ENCODE results near the gene NPPB.

NPPB gene

DNA sequence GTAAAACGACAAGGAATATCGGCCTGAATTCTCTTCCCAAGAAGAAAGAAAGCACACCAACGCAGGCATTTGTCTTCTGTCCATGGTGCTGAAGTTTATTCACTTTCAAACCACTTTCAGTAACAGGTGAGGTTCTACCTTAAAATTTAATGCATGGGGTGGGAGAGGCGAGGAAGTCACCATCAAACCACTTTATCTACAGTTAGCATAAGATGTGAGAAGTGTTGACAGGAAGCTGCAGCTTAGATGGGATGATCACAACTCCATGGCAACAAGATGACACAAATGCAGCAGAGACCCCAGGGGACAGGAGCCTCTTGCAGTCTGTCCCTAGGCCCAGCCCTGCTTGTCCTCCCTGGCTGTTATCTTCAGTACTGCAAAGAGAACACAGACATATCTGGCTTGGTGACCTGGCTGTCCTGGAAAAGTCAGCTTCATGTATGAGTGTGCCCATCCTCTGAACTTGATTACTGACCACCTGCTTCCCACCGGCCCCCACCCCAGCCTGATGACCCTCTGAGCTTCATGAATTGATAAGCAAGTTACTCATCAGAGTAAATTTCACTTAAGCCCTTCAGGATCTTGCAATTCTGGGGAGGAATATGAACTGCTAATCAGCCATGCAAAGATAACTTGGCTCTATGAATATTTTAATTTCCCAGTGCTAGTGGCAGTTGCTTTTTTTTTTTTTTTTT lies 13.0 kb downstream of the NPPB start:
- no peaks in the 10 kb centered on the region for H3K27me3 ChIP-seq (ENCODE audit: control insufficient read depth in 1 of 2, insufficient read depth in 2 of 2, low read length in 2 of 2)
- no peaks in the 10 kb centered on the region for H3K4me1 ChIP-seq (ENCODE audit: control insufficient read depth in 1 of 2, insufficient read depth in 2 of 2, low read length in 2 of 2)
- H3K4me3 ChIP-seq (ENCODE audit: low read depth in 1 of 2, low read length in 2 of 2): no peak overlapping the region
- H3K9ac ChIP-seq (ENCODE audit: low read depth in 1 of 2, low read length in 2 of 2): no peak overlapping the region
- no peaks in the 10 kb centered on the region for H3K9me3 ChIP-seq (ENCODE audit: control insufficient read depth in 1 of 2, low read length in 2 of 2)
- no peak overlapping the region for H3K27ac ChIP-seq (ENCODE audit: low read depth, low read length)
- H3K36me3 ChIP-seq (ENCODE audit: control insufficient read depth in 1 of 2, insufficient read depth in 2 of 2, low read length in 2 of 2): peaks cover 15 to 38% of the 10 kb centered on the region in 2 donors

DNA sequence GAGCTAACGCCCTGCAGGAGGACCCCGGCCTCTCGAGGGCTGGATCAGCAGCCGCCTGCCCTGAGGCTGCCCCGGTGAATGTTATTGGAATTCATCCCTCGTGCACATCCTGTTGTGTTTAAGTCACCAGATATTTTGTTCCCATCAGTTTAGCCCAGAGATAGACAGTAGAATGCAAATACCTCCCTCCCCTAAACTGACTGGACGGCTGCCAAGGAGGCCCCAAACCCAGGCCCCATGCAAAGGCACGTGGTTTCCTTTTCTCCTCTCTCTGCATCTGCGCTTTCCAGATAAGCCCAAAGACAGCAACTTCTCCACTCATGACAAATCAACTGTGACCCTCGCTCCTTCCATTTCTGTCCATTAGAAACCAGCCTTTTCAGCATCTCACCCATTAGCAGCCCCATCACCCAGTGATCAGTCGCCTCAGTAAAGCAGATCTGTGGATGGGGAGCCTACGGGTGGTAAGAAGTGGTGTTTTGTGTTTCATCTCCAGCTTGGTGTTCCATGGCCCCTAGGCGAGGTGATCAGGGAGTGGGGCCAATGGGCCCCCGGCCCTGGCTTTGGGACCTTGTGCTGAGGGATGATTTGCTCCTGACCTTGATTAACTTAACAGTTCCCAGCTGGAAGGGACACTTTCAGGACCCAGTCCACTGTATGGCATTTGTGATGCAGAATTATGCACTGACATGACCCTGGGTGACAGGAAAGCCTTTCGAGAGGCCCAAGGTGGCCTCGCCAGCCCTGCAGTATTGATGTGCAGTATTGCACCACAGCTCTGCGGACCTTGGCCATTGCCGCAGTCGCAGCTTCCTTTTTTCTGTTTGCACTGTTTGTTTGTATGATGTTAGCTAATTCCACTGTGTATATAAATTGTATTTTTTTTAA lies 16.3 kb downstream of the NPPB start:
- Histone ChIP-seq H3K27me3 (ENCODE audit: control insufficient read depth in 1 of 2, insufficient read depth in 2 of 2, low read length in 2 of 2) (no peaks in the 10 kb centered on the region), H3K4me1 (ENCODE audit: control insufficient read depth in 1 of 2, insufficient read depth in 2 of 2, low read length in 2 of 2) (no peaks in the 10 kb centered on the region), H3K9ac (ENCODE audit: low read depth in 1 of 2, low read length in 2 of 2) (no peak overlapping the region), H3K4me3 (ENCODE audit: low read depth in 1 of 2, low read length in 2 of 2) (no peak overlapping the region), H3K9me3 (ENCODE audit: control insufficient read depth in 1 of 2, low read length in 2 of 2) (no peaks in the 10 kb centered on the region), H3K27ac (ENCODE audit: low read depth, low read length) (no peak overlapping the region), H3K36me3 (ENCODE audit: control insufficient read depth in 1 of 2, insufficient read depth in 2 of 2, low read length in 2 of 2) (peaks cover 35 to 71% of the 10 kb centered on the region in 2 donors)

DNA sequence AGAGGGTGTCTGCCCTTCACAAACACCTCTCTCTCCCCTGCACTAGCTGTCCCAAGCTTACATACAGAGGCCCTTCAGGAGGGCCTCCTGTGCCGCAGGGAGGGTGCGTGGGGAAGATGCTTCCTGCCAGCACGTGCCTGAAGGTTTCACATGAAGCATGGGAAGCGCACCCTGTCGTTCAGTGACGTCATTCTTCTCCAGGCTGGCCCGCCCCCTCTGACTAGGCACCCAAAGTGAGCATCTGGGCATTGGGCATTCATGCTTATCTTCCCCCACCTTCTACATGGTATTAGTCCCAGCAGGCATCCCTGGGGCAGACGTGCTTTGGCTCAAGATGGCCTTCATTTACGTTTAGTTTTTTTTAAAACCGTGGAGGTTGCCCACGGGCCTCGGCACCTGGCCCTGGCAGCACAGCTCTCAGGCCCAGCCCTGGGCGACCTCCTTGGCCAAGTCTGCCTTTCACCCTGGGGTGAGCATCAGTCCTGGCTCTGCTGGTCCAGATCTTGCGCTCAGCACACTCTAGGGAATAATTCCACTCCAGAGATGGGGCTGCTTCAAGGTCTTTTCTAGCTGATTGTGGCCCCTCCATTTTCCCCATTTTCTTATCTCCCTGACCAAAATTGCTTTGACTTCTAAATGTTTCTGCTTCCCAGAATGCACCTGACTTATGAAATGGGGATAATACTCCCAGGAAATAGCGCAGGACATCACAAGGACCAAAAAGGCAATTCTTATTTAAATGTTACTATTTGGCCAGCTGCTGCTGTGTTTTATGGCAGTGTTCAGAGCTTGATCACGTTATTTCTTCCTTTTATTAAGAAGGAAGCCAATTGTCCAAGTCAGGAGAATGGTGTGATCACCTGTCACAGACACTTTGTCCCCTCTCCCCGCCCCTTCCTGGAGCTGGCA lies 17.2 kb downstream of the NPPB start:
- H3K9ac ChIP-seq (ENCODE audit: low read depth in 1 of 2, low read length in 2 of 2): no peak overlapping the region
- no peaks in the 10 kb centered on the region for H3K27me3 ChIP-seq (ENCODE audit: control insufficient read depth in 1 of 2, insufficient read depth in 2 of 2, low read length in 2 of 2)
- no peak overlapping the region for H3K27ac ChIP-seq (ENCODE audit: low read depth, low read length)
- no peaks in the 10 kb centered on the region for H3K9me3 ChIP-seq (ENCODE audit: control insufficient read depth in 1 of 2, low read length in 2 of 2)
- H3K36me3 ChIP-seq (ENCODE audit: control insufficient read depth in 1 of 2, insufficient read depth in 2 of 2, low read length in 2 of 2): peaks cover 35 to 80% of the 10 kb centered on the region in 2 donors
- H3K4me1 ChIP-seq (ENCODE audit: control insufficient read depth in 1 of 2, insufficient read depth in 2 of 2, low read length in 2 of 2): no peaks in the 10 kb centered on the region
- H3K4me3 ChIP-seq (ENCODE audit: low read depth in 1 of 2, low read length in 2 of 2): no peak overlapping the region

DNA sequence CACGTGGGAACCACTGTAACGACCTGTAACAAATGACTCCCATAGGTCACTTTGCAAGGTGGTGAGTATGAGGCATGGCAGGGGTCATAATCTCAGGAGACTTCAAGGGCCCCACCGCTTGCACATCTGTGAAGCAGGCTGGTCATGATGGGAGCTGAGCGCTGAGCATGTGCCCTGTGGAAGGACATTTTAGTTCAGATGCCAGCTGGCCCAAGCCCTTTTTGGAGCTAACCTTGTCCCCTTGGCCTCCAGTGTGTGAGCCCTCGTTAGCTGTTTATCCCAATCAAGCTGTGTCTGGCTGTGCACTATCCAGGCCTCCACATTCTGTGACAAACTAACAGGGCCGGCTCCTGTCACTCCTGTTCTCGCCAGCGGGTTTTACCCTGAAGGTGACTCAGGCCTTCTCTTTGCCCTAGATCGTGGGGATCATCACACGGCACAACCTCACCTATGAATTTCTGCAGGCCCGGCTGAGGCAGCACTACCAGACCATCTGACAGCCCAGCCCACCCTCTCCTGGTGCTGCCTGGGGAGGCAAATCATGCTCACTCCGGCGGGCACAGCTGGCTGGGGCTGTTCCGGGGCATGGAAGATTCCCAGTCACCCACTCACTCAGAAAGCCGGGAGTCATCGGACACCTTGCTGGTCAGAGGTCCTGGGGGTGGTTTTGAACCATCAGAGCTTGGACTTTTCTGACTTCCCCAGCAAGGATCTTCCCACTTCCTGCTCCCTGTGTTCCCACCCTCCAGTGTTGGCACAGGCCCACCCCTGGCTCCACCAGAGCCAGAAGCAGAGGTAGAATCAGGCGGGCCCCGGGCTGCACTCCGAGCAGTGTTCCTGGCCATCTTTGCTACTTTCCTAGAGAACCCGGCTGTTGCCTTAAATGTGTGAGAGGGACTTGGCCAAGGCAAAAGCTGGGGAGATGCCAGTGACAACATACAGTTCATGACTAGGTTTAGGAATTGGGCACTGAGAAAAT lies 18.7 kb downstream of the NPPB start:
- Histone ChIP-seq H3K9ac (ENCODE audit: low read depth in 1 of 2, low read length in 2 of 2) (no peak overlapping the region), H3K27me3 (ENCODE audit: control insufficient read depth in 1 of 2, insufficient read depth in 2 of 2, low read length in 2 of 2) (no peaks in the 10 kb centered on the region), H3K4me3 (ENCODE audit: low read depth in 1 of 2, low read length in 2 of 2) (no peak overlapping the region), H3K9me3 (ENCODE audit: control insufficient read depth in 1 of 2, low read length in 2 of 2) (no peaks in the 10 kb centered on the region), H3K27ac (ENCODE audit: low read depth, low read length) (no peak overlapping the region), H3K36me3 (ENCODE audit: control insufficient read depth in 1 of 2, insufficient read depth in 2 of 2, low read length in 2 of 2) (peaks cover 42 to 89% of the 10 kb centered on the region in 2 donors), H3K4me1 (ENCODE audit: control insufficient read depth in 1 of 2, insufficient read depth in 2 of 2, low read length in 2 of 2) (peaks cover 0 to 5% of the 10 kb centered on the region in 2 donors)

DNA sequence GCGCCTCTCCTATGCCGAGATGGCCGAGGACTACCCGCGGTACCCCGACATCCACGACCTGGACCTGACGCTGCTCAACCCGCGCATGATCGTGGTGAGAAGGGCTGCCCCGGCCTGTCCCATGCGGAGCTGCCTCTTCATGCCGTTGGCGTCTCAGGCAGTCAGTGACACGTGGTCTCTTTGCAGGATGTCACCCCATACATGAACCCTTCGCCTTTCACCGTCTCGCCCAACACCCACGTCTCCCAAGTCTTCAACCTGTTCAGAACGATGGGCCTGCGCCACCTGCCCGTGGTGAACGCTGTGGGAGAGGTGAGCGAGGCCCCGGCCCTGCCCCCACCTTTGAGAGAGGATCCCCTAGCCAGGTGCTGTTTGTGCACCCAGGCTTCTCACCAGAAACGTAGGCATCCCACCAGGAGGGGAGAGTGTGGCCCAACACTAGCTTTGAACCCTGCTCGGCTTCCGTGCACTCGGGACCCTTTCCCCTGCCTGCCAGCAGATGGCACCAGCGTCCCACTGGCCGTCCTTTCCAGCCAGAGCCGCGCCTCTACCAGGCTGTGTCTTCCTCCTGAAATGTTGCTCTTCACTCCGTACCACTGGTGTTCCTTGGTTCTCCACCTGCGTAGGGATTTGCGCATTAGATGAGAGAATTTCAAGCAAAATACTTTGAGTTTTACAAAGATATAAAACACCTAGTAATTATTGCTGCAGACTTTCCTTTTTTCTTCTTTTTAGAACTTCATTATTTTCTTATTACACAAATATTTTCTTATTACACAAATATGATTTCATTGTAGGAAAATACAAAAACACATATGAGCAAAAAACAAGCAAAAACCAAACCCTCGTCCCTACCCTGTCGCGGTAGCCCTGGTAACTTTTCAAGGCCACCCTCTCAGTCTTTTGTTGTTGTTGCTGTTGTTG lies 20.1 kb downstream of the NPPB start:
- Histone ChIP-seq H3K4me1 (ENCODE audit: control insufficient read depth in 1 of 2, insufficient read depth in 2 of 2, low read length in 2 of 2) (peaks cover 0 to 5% of the 10 kb centered on the region in 2 donors), H3K27ac (ENCODE audit: low read depth, low read length) (no peak overlapping the region), H3K9ac (ENCODE audit: low read depth in 1 of 2, low read length in 2 of 2) (no peak overlapping the region), H3K9me3 (ENCODE audit: control insufficient read depth in 1 of 2, low read length in 2 of 2) (no peaks in the 10 kb centered on the region), H3K36me3 (ENCODE audit: control insufficient read depth in 1 of 2, insufficient read depth in 2 of 2, low read length in 2 of 2) (peaks cover 56 to 92% of the 10 kb centered on the region in 2 donors), H3K27me3 (ENCODE audit: control insufficient read depth in 1 of 2, insufficient read depth in 2 of 2, low read length in 2 of 2) (no peaks in the 10 kb centered on the region), H3K4me3 (ENCODE audit: low read depth in 1 of 2, low read length in 2 of 2) (no peak overlapping the region)

DNA sequence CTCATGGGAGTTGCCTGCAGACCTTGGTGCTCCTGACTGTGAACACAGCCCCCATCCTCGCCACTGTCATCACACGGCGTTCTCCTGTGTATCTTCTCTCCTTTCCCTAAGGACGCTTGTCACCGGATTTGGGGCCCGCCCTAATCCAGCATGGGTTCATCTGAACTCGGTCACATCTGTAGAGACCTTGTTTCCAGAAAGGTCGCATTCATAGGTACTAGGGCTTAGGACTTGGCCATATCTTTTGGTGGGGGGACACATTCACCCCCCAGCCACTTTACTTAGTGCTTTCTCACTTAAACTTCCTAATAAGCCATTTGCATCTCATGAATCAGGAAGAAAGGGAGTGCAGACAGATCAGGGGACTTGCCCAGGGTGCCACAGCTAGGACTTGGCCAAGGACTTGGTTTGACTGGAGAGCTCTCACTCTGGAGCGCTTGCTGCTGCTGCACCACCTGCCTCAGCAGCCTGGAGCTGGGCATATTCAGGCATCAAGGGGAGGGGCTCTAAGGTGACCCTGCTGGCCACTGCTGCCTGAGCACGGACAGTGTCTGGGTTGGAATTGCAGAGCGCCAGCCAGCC lies 20.9 kb downstream of the NPPB start:
- peaks cover 62 to 94% of the 10 kb centered on the region in 2 donors for H3K36me3 ChIP-seq (ENCODE audit: control insufficient read depth in 1 of 2, insufficient read depth in 2 of 2, low read length in 2 of 2)

DNA sequence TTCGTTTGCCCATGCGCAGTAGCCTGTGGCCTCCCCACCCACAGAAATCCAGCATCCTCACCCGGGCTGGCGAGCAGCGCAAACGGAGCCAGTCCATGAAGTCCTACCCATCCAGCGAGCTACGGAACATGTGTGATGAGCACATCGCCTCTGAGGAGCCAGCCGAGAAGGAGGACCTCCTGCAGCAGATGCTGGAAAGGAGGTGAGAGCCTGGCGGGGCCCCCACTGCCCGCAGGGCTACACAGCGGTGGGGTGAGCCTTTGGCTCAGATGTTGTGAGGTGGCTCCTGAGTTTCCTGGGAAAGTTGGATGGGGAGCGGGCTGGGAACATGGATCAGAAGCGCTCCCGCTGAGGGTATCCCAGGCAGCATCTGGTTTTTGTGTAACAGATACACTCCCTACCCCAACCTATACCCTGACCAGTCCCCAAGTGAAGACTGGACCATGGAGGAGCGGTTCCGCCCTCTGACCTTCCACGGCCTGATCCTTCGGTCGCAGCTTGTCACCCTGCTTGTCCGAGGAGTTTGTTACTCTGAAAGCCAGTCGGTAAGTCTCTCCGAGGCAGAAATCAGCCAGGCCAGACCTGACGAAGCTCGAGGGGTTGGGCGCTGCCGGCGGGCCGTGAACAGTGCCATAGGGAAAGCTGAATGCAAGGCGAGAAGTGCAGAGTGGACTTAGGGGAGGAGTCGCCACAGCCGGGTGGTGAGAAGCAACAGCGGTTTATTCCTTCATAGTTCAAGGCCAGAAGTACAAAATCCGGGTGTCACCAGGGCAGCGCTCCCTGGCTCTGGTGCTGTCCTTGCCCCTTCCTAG lies 21.6 kb downstream of the NPPB start:
- H3K4me1 ChIP-seq (ENCODE audit: control insufficient read depth in 1 of 2, insufficient read depth in 2 of 2, low read length in 2 of 2): peaks cover 0 to 5% of the 10 kb centered on the region in 2 donors
- H3K27ac ChIP-seq (ENCODE audit: low read depth, low read length): no peak overlapping the region
- no peak overlapping the region for H3K9ac ChIP-seq (ENCODE audit: low read depth in 1 of 2, low read length in 2 of 2)
- no peak overlapping the region for H3K4me3 ChIP-seq (ENCODE audit: low read depth in 1 of 2, low read length in 2 of 2)
- H3K9me3 ChIP-seq (ENCODE audit: control insufficient read depth in 1 of 2, low read length in 2 of 2): no peaks in the 10 kb centered on the region
- H3K27me3 ChIP-seq (ENCODE audit: control insufficient read depth in 1 of 2, insufficient read depth in 2 of 2, low read length in 2 of 2): no peaks in the 10 kb centered on the region
- H3K36me3 ChIP-seq (ENCODE audit: control insufficient read depth in 1 of 2, insufficient read depth in 2 of 2, low read length in 2 of 2): peaks cover 63 to 97% of the 10 kb centered on the region in 2 donors

More for the DNA sequence above, 20.9 kb downstream of the NPPB start:
- Histone ChIP-seq H3K9ac (ENCODE audit: low read depth in 1 of 2, low read length in 2 of 2) (no peak overlapping the region), H3K4me1 (ENCODE audit: control insufficient read depth in 1 of 2, insufficient read depth in 2 of 2, low read length in 2 of 2) (peaks cover 0 to 5% of the 10 kb centered on the region in 2 donors), H3K9me3 (ENCODE audit: control insufficient read depth in 1 of 2, low read length in 2 of 2) (no peaks in the 10 kb centered on the region), H3K27ac (ENCODE audit: low read depth, low read length) (no peak overlapping the region), H3K27me3 (ENCODE audit: control insufficient read depth in 1 of 2, insufficient read depth in 2 of 2, low read length in 2 of 2) (no peaks in the 10 kb centered on the region), H3K4me3 (ENCODE audit: low read depth in 1 of 2, low read length in 2 of 2) (no peak overlapping the region)
